Measurements from ENCODE around the gene PPP4C. TPM values are rescaled to one million over a fixed set of nuclear protein-coding genes. Genes with fewer than 3 reads are reported as not detected.
A peak's percentile ranks its signal among the peaks of the same experiment; 100 is the strongest.

The PPP4C gene
- total and polyA plus RNA-seq, 2 of the 8 experiments (the other 6 are each of a cell fraction or from before 2014, with no cell fraction given), result 148 to 298 TPM

DNA sequence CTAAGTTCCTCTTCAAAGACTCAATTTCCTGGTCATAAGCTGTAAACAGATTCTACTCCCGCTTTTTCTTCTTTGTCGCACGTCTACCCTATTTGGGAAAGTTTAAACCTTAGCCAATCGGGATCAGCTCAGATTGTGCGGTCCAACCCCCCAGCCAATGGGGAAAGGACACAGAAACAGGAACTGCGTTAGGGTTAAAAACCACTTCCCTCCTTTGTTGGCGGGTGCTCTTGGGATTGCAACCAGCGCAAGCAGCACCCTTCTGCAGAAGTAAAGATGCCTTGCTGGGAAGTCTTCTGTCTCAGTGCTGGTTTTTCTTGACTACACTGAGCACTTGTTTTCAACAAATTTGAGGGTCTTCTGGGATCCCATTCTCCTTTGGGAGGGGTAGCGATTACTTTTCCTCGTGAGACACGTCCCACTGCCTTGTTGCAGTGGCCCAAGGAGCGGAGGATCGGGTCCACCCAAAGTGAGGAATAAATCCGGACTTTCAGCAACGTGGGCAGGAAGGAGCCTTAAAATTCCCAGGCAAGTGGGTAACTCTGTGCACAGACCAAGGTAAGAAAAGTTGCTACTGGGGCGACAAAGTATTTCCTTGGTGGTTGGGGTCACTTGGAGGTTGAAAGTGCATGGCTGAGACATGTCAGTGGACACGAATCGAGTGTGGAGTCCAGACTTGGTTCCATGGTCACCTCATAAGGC, 21.2 kb downstream of the PPP4C start (continued):
- TF ChIP-seq, protein P1, sequence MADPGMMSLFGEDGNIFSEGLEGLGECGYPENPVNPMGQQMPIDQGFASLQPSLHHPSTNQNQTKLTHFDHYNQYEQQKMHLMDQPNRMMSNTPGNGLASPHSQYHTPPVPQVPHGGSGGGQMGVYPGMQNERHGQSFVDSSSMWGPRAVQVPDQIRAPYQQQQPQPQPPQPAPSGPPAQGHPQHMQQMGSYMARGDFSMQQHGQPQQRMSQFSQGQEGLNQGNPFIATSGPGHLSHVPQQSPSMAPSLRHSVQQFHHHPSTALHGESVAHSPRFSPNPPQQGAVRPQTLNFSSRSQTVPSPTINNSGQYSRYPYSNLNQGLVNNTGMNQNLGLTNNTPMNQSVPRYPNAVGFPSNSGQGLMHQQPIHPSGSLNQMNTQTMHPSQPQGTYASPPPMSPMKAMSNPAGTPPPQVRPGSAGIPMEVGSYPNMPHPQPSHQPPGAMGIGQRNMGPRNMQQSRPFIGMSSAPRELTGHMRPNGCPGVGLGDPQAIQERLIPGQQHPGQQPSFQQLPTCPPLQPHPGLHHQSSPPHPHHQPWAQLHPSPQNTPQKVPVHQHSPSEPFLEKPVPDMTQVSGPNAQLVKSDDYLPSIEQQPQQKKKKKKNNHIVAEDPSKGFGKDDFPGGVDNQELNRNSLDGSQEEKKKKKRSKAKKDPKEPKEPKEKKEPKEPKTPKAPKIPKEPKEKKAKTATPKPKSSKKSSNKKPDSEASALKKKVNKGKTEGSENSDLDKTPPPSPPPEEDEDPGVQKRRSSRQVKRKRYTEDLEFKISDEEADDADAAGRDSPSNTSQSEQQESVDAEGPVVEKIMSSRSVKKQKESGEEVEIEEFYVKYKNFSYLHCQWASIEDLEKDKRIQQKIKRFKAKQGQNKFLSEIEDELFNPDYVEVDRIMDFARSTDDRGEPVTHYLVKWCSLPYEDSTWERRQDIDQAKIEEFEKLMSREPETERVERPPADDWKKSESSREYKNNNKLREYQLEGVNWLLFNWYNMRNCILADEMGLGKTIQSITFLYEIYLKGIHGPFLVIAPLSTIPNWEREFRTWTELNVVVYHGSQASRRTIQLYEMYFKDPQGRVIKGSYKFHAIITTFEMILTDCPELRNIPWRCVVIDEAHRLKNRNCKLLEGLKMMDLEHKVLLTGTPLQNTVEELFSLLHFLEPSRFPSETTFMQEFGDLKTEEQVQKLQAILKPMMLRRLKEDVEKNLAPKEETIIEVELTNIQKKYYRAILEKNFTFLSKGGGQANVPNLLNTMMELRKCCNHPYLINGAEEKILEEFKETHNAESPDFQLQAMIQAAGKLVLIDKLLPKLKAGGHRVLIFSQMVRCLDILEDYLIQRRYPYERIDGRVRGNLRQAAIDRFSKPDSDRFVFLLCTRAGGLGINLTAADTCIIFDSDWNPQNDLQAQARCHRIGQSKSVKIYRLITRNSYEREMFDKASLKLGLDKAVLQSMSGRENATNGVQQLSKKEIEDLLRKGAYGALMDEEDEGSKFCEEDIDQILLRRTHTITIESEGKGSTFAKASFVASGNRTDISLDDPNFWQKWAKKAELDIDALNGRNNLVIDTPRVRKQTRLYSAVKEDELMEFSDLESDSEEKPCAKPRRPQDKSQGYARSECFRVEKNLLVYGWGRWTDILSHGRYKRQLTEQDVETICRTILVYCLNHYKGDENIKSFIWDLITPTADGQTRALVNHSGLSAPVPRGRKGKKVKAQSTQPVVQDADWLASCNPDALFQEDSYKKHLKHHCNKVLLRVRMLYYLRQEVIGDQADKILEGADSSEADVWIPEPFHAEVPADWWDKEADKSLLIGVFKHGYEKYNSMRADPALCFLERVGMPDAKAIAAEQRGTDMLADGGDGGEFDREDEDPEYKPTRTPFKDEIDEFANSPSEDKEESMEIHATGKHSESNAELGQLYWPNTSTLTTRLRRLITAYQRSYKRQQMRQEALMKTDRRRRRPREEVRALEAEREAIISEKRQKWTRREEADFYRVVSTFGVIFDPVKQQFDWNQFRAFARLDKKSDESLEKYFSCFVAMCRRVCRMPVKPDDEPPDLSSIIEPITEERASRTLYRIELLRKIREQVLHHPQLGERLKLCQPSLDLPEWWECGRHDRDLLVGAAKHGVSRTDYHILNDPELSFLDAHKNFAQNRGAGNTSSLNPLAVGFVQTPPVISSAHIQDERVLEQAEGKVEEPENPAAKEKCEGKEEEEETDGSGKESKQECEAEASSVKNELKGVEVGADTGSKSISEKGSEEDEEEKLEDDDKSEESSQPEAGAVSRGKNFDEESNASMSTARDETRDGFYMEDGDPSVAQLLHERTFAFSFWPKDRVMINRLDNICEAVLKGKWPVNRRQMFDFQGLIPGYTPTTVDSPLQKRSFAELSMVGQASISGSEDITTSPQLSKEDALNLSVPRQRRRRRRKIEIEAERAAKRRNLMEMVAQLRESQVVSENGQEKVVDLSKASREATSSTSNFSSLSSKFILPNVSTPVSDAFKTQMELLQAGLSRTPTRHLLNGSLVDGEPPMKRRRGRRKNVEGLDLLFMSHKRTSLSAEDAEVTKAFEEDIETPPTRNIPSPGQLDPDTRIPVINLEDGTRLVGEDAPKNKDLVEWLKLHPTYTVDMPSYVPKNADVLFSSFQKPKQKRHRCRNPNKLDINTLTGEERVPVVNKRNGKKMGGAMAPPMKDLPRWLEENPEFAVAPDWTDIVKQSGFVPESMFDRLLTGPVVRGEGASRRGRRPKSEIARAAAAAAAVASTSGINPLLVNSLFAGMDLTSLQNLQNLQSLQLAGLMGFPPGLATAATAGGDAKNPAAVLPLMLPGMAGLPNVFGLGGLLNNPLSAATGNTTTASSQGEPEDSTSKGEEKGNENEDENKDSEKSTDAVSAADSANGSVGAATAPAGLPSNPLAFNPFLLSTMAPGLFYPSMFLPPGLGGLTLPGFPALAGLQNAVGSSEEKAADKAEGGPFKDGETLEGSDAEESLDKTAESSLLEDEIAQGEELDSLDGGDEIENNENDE (IDR thresholded peaks at IDR 0.05; ENCODE audit: insufficient replicate concordance, low read length), result no peak
- TF ChIP-seq RBBP5 (IDR thresholded peaks at IDR 0.05; ENCODE audit: borderline replicate concordance, low read depth, low read length), result no peak
- peak; percentile 75 for TF ChIP-seq SAP30 (IDR thresholded peaks at IDR 0.05; ENCODE audit: insufficient read depth, insufficient replicate concordance, low read length)
- TF ChIP-seq POLR2A (IDR thresholded peaks at IDR 0.05; ENCODE audit: control extremely low read depth in 1 of 2, low read depth in 2 of 2, low read length in 2 of 2), result peak; percentile 9 to 90
- peak; percentile 87 for TF ChIP-seq SP1 (IDR thresholded peaks at IDR 0.05; ENCODE audit: low read depth, low read length)
- TF ChIP-seq SRF (IDR thresholded peaks at IDR 0.05; ENCODE audit: low read depth, low read length), result peak; percentile 75
- no peak for TF ChIP-seq CBX5 (IDR thresholded peaks at IDR 0.05; ENCODE audit: low read depth, low read length)
- no peak for TF ChIP-seq NRF1 (IDR thresholded peaks at IDR 0.05; ENCODE audit: low read depth, low read length)
- no peak for TF ChIP-seq CTBP2 (IDR thresholded peaks at IDR 0.05; ENCODE audit: borderline replicate concordance, insufficient read depth, insufficient read length, low read length)
- TF ChIP-seq PHF8 (conservative IDR thresholded peaks at IDR 0.05; ENCODE audit: low read depth, low read length), result peak; percentile 37
- no peak for TF ChIP-seq YY1 (IDR thresholded peaks at IDR 0.05; ENCODE audit: low read depth, low read length)
